Thyroid gland (tissue), 4 donors: ENCODE results near the gene ZNF296. TPM values are rescaled to one million over a fixed set of nuclear protein-coding genes. Genes with fewer than 3 reads are reported as not detected.
"Not testable (repeated sequence)": the region's sequence is repeated elsewhere in the genome, so short reads cannot be mapped to it uniquely, and the experiment has no call there.

Experiments
- DNase-seq, 2 donors: peaks; one replicate each; pipeline ENCODE4 v3.0.0-alpha.2; 2019
- H3K27ac ChIP-seq, 3 donors: fragments of 200-600 bp; sonication (generic); 1 replicate in 2 of 3; 2 replicates in 1 of 3; pipeline ENCODE4 v1.5.1; 2016 to 2019; ENCODE audit warnings: mild to moderate bottlenecking in 1 of 3, moderate library complexity in 1 of 3
- H3K27me3 ChIP-seq: fragments of 200-600 bp; sonication (generic); one replicate; pipeline ENCODE4 v1.5.1; 2019
- H3K36me3 ChIP-seq, 2 donors: fragments of 200-600 bp; sonication (generic); one replicate each; pipeline ENCODE4 v1.5.1; 2016 to 2019
- H3K4me1 ChIP-seq, 2 donors: fragments of 200-600 bp; sonication (generic); one replicate each; pipeline ENCODE4 v1.5.1; 2017 to 2019
- H3K4me3 ChIP-seq, 3 donors: fragments of 200-600 bp; sonication (generic); replicated peaks in 1 of 3; 1 replicate in 2 of 3; 2 replicates in 1 of 3; pipeline ENCODE4 v1.5.1; 2016; ENCODE audit warnings: mild to moderate bottlenecking in 1 of 3
- H3K9me3 ChIP-seq: fragments of 200-600 bp; sonication (generic); one replicate; pipeline ENCODE4 v1.5.1; 2017
- CTCF ChIP-seq, 6 experiments: fragments of 200-600 bp in 3 of 6; fragments of 450-650 bp in 3 of 6; sonication (generic) in 3 of 6; IDR thresholded peaks; one replicate each; pipeline ENCODE4 v1.5.1; 2016 to 2019; ENCODE audit warnings: antibody characterized with exemption in 6 of 6, mild to moderate bottlenecking in 2 of 6, inconsistent platforms in 1 of 6, moderate library complexity in 1 of 6
- POLR2A ChIP-seq, 2 donors: fragments of 450-650 bp; IDR thresholded peaks; one replicate each; pipeline ENCODE4 v1.6.1; 2017; ENCODE audit warnings: antibody characterized with exemption in 2 of 2, mild to moderate bottlenecking in 2 of 2, moderate library complexity in 1 of 2
- WGBS, 2 donors: methylation state at CpG; one replicate each; pipeline ENCODE4 v1.1.5; 2017; 5-methylcytosine and 5-hydroxymethylcytosine counted together
- intact Hi-C: fragments of 100-400 bp; cut with DNase I; formaldehyde crosslinking; loops from one replicate; pipeline ENCODE4 v1.15.1; 2023
- total RNA-seq, 4 donors: library from RNA; depleted of rRNA; stranded (reverse); fragments of >200 nt; gene quantifications; one replicate each; pipeline ENCODE4 v1.2.3, GENCODE V29; 2016

Gene ZNF296
- total RNA-seq, 4 donors from 2014 or later: 0.34 to 2.1 (median 0.78) TPM; not detected in 1

DNA sequence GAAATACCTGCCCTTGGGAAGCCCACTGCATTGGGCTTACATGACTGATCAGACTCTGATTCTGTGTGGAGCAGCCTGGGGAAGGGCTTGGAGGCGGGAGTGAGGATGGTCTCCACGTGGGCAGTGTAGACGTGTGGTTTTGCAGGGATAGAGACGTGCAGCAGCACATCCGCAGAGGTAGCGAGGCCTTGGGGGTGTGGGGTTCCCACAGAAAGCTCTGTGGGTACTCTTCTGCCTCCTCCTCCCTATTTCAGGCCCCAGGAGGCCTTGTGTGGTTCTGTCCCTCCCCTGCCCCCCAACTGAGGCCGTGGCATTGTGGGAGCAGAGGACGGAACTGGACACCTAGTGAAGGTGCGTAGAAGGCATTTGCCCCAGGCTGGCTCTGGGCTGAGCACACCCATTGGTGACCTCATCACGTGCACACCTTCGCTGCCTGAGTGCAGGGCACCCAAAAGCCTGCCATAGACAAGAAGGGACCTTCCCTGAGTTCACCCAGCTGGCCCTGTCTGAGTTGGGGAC, 45.6 kb upstream of the ZNF296 start:
- 89 to 91% methylated on average over 8 to 10 of the region's 11 CpGs for WGBS, 2 donors
- Histone ChIP-seq H3K27me3 (no peaks in the 10 kb centered on the region), H3K4me3 (no peak overlapping the region), H3K4me1 (peaks cover 8 to 65% of the 10 kb centered on the region in 2 donors), H3K27ac (no peak overlapping the region), H3K36me3 (no peaks in the 10 kb centered on the region), H3K9me3 (no peaks in the 10 kb centered on the region)
- intact Hi-C loops: no loop called here
- TF ChIP-seq CTCF (IDR thresholded peaks at IDR 0.05): no peak
- TF ChIP-seq POLR2A (IDR thresholded peaks at IDR 0.05): no peak
- DNase-seq: no peak

DNA sequence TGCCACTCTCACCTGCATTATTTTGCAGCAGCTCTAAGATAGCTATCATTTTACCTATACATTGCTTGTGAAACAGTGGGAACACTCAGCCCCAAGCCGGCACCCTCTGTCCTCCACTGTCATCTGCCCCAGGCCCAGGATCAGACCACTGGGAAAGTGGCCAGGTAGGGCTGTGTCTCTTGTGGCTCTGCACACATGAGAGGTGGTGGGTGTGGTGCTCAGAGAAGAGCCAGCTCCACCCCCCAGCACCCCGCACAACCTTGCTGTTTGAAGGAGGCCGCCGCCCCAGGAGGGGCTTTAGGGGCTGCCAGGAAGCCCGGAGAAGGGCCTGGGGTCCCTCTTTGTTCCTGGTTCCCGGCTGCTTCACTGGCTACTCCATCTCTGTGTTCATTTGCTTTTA, 43.3 kb upstream of the ZNF296 start:
- 63 to 80% methylated on average over 6 of the region's 6 CpGs for WGBS, 2 donors
- Histone ChIP-seq H3K4me3 (no peak overlapping the region), H3K36me3 (no peaks in the 10 kb centered on the region), H3K27me3 (no peaks in the 10 kb centered on the region), H3K27ac (no peak overlapping the region), H3K4me1 (peaks cover 8 to 60% of the 10 kb centered on the region in 2 donors), H3K9me3 (no peaks in the 10 kb centered on the region)
- intact Hi-C loops: no loop called here
- peak; percentile 36 to 57 for DNase-seq
- no peak for TF ChIP-seq POLR2A (IDR thresholded peaks at IDR 0.05)
- no peak for TF ChIP-seq CTCF (IDR thresholded peaks at IDR 0.05)

GRCh38 chr19:45118591-45119355, 42.5 kb upstream of the ZNF296 start:
- H3K36me3 ChIP-seq, H3K27ac ChIP-seq, H3K27me3 ChIP-seq, H3K9me3 ChIP-seq, intact Hi-C loops, DNase-seq, H3K4me3 ChIP-seq: not testable (repeated sequence)
- peaks cover 7 to 55% of the 10 kb centered on the region in 2 donors for H3K4me1 ChIP-seq
- 62 to 66% methylated on average over 18 of the region's 18 CpGs for WGBS, 2 donors

- H3K27ac ChIP-seq: no peak overlapping the region
- H3K9me3 ChIP-seq: no peaks in the 10 kb centered on the region
- no peaks in the 10 kb centered on the region for H3K36me3 ChIP-seq
- no peak for DNase-seq
- no peak overlapping the region for H3K4me3 ChIP-seq
- intact Hi-C loops: no loop called here
- no peaks in the 10 kb centered on the region for H3K27me3 ChIP-seq
- no peak for TF ChIP-seq CTCF (IDR thresholded peaks at IDR 0.05)
- TF ChIP-seq POLR2A (IDR thresholded peaks at IDR 0.05): no peak
- peaks cover 1 to 55% of the 10 kb centered on the region in 2 donors for H3K4me1 ChIP-seq
- 67% methylated on average over 5 of the region's 5 CpGs; no CpG with 5 or more reads in 1 of the 2 donors for WGBS, 2 donors
Measured at GRCh38 chr19:45118106-45118505, 41.8 kb upstream of the ZNF296 start.

- Histone ChIP-seq H3K36me3 (no peaks in the 10 kb centered on the region), H3K27me3 (no peaks in the 10 kb centered on the region), H3K9me3 (no peaks in the 10 kb centered on the region), H3K4me1 (peaks cover 0 to 55% of the 10 kb centered on the region in 2 donors), H3K27ac (no peak overlapping the region), H3K4me3 (no peak overlapping the region)
- no peak for DNase-seq
- no peak for TF ChIP-seq CTCF (IDR thresholded peaks at IDR 0.05)
- TF ChIP-seq POLR2A (IDR thresholded peaks at IDR 0.05): no peak
- 69 to 87% methylated on average over 3 to 11 of the region's 12 CpGs for WGBS, 2 donors
- intact Hi-C loops: no loop called here
Measured at GRCh38 chr19:45117671-45118070, 41.4 kb upstream of the ZNF296 start.
